NCI-H510A (cell line): Measurements from ENCODE around the gene NR0B2.
"Not testable (repeated sequence)": the region's sequence is repeated elsewhere in the genome, so short reads cannot be mapped to it uniquely, and the experiment has no call there.

Source experiments
- DNase-seq: peaks from one replicate; lab custom pipeline; 2025; lab: John Stamatoyannopoulos, UW

NR0B2 gene, protein sequence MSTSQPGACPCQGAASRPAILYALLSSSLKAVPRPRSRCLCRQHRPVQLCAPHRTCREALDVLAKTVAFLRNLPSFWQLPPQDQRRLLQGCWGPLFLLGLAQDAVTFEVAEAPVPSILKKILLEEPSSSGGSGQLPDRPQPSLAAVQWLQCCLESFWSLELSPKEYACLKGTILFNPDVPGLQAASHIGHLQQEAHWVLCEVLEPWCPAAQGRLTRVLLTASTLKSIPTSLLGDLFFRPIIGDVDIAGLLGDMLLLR

DNA sequence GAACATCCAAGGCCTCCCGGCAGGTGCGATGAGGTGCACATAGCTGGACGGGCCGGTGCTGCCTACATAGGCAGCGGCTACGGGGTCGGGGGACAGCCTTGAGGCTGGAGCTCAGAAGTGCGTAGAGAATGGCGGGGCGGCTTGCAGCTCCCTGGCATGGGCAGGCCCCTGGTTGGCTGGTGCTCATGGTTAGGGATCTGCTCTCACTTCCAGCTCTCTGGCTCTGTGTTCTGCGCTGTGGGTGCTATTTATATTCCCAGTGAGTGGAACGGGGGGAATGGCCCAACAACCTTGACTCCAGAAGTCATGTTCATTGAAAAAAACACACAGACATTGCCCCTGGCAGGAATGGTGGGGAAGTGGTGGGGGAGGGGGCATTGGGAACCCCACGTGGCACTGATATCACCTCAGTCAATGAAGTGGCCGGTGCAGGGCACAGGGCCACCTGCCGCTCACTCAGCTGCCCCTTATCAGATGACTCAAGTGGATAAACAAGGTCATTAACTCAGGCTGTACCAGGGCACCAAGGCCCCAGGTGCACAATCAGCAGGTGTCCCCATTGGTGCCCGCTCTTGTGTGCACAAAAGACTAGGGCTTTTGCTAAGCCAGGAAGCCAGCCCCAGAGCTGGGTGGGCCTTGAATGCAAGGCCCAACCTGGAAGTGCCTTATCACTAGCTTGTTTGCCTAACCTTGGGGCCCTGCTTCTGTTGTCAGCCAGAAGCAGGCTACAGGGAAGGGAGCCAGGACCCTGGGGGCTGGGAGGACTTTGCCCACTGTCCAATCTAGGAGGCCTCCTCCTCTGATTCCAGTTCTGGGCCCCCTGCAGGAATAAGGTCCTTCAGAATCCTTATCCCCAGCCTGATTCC is at the start of gene NR0B2:
Gene NR0B2 (minus strand): TSS at position 222 of the 866 bp plus-strand sequence. CDS start 35 bp downstream, at position 187.
- peak; percentile 98 for DNase-seq

DNA sequence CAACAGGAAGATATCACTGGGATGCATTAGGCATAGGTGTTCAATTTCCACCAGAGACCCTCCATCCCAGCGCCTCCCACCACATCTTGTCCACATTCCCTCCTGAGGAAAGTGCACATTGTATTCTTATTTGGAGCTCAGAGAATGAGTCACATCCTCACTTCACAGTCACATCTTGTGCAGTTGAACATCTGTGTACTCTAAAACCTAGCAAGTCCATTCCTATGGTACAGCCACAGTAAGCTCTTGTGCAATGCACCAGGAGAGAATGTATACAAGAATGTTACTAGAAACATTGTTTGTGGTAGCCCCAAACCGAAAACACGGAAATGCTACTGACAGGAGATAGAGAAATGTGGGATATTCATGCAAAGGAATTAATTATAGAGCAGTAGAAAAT is 48.1 kb upstream of the NR0B2 start:
- DNase-seq, result no peak

DNA sequence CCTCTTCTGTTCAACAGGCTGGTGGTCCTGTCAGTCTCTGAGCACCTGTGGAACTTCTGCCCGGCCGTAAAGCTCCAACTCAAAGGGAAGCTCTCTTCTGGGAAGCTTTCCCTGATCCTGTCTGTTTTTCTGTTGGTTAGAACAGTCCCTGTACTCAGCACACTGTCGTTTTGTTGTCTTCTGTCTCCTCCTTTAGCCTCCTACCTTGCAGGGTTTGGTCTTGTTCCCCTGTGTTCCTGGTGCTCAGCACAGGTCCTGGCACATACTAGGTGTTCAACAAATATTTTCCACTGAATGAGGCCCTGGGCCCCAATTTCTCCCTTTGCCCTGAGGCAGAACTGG is 46.8 kb upstream of the NR0B2 start:
- DNase-seq, result no peak

DNA sequence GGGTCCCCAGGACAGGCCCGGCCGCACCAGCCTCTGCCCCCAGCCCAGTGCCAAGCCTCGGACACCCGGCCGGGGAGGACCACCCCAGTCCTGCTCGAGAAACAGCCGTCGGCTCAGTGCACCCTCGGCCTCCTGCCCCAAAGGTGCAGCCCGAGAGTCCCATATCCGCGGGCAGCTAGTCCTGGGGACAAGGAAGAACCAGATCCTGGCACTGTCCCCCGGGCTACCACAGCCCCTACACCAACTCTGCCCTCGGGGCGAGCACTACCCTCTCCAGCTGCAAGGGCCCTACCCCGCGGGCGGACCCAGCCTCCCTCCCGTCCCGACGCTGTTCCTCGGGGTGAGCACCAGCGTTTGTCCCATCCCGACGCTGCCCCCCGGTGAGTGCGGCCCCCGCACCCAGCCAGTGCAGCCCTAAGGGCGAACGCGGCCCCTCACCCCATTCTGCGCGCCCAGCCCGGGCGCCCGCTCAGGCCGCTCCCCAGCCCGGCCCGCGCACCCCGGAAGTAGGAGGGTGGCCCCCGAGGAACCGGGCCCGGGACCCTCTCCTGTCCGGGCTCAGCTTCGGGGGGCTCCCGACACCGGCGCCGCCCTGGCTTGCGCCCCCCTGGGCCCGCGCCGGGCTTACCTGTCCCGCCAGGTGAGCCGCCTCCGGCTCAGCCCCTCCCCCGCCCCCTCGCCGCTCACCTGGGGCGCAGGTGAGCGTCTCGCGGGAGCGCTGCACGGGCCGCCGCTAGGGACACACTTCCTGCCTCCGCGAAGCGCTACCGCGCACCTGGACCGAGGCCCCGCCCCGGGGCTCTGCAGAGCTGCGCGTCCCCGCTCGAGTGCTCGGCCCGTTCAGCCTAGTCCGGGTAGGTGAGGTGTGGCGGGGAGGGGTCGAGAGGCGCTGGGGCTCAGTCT is 46.2 kb upstream of the NR0B2 start, which contains the start of gene KDF1:
Gene KDF1 (minus strand): TSS at position 747 of the 903 bp plus-strand sequence. CDS start 8,088 bp downstream, outside the sequence.
- peak; percentile 94 for DNase-seq

DNA sequence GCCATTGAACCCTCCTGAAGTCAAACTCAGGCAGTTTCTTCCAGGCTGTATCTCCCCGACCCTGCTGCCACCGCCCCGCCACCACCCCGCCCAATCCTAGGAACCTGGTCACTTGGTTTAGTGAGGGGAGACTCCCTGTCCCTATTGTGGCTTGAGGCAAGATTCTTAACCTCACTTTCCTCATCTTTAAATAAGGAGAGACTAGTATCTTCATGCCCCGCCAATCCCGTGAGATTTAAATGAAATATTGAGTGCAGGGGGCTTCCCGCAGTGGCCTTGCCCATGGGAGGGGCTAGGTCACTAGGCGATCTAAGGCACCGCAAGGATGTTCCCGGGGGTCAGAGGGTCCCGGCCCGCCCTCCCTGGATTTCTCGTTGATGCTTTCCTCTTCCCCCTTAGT is 45.5 kb upstream of the NR0B2 start:
- no peak for DNase-seq

DNA sequence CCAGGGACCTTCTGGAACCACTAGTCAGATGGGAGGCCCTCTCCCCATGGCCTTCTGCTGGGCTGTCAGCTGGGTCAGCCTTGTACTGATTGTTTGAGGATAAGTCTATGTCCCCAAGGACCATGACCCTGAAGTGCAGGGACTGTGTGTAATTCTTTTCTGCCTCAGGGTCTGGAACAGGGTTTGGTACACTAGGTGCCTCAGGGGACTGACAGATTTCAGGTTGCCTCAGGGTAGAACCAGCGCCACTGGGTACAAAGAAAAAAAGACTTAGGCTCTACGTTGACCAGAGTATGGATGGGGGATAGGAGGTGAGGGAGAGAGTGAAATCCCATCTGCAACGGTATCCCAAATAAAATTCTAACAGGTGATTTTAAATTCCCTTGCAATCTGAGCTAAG is 43.5 kb upstream of the NR0B2 start:
- DNase-seq, result no peak

DNA sequence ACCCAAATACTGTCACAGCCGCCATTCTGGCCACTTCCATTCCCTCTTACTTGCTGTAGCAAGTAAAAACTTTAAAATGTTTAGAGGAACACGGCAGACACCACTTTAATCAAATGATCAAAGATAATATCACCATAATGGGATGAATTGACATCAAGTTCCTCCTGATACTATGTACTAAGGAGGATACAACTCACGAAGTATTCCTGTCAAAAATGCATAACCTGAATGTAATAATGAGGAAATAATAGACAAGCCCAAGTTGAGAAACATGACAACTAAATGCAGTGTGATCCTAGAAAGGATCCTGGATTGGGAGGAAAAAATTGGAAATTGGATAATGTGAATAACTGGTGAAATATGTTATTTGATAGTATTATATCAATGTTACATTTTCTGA is 42.5 kb upstream of the NR0B2 start:
- no peak for DNase-seq

DNA sequence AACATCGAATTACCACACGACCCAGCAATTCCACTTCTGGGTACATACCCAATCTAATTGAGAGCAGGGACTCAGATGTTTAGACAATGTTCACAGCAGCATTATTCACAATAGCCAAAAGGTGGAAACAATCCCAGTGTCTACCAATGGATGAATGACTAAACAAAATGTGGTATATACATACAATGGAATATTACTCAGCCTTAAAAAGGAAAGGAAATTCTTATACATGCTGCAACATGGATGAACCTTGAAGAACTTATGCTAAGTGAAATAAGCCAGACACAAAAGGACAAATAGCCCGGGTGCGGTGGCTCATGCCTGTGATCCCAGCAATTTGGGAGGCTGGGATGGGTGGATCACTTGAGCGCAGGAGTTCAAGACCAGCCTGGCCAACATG is 39.6 kb upstream of the NR0B2 start:
- DNase-seq, result no peak

DNA sequence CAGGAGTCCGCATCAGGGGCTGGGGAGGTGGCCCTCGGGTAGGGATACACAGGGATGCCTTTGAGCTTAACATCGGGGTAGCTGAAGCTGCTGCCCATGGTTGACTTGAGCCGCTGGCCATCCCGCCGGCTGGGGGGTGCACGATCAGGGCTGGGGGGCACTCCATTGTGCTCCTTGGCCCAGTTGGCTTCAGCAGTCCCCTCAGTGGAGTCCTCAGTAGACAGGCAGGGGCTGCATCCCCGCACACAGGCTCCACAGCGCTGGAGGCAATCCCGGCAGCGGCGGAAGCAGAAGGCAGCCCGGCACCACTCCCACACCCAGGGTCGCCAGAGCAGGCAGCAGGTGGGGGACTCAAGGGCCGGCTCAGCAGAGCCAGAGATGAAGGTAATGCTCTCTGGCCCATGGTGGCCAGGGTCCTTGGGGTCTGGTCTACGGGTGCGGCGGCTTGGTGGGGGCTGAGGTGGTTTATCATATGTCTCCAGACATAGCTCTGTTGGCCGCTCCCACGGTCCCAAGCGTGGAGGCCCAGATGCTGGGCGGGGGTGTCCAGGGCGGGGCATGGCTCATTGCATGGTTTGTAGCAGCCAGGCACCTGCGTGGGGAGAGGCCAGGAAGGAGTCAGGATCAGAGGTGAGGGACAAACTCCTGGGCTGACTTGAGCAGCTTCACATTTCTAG is 38.2 kb upstream of the NR0B2 start:
- no peak for DNase-seq

DNA sequence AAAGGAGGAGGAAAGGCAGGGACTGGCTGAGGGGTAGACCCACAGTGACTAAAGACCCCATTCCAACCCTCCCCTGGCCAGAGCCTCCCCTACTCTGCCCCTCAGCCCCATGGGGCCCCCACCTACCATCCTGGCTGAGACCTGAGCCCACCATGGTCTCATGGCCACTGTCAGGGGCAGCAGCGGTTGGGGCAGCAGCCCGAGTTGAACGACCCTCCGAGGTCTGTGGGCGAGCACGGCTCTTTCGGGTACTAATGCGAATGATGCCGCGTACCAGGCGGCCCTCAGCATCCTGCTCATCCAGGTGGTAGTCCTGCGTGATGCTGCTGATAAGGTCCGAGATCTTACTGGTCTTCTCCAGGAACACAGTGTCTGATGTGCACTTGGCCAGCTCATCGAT is 37.4 kb upstream of the NR0B2 start:
- no peak for DNase-seq

DNA sequence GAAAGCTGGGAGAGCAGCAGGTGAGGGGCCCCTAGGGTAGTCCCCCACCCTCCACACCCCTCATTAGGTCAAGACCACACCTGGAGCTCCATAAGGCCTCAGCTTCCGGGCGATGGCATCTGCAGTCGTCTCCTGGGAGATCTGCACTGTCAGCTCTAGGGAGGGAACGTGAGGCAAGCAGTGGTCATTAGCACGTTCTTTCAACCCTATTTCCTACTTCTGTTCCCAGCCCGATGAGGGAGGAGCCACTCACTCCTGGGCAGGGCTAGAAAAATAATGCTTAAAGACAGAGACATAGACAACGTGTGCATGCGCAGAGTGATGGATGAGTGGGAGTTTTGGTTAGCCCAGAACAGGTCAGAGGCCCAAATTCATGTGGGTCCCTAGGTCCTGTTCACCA is 36.8 kb upstream of the NR0B2 start:
- no peak for DNase-seq

DNA sequence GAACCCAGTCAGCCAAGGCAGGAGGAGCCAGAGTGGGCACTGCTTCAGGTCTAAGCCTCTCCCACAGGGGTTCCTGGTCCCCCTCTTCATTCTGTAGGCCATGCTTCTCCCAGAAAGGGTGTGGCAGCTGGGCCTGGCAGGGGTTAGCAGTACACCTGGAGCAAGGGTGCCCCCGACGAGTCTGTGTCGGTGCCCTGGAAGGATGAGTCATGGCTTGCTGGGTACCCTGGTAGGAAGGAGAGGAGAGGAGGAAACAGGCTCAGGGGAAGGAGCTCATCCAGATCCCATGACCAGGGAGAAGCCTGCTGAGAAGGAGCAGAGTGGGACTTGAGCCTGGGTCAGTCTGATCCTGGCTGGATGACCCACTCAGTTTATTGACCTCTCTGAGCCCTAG is 36.1 kb upstream of the NR0B2 start:
- DNase-seq, result no peak

DNA sequence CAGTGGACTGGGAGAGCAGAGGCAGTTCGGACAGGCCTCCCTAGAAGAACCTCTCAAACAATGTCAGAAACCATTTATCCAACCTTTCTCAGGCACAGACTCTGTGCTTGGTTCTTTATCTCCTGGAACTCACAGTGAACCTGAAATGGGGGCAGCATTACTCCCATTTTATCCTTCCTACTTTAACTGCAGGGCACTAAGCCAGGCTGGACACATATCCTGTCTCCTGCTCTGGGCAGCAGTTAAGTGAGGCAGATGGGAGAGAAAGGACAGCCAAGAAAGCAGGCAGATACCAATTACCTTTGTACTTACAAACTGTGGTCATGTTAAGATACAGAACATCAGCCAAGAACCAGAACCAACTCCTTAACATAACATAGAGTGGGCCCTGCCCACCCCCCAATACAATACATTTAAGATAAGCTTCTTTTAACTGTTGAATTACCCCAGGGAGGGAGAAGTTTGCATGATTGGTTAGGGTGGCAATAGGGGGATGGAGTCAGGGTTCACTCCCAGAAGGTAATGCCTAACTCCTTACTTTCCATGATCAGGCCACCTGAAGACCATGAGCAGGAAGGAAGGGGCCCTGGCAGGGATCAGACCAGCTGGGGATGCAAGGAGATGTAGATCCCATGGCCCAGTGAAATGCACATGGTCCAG is 35.6 kb upstream of the NR0B2 start:
- no peak for DNase-seq

DNA sequence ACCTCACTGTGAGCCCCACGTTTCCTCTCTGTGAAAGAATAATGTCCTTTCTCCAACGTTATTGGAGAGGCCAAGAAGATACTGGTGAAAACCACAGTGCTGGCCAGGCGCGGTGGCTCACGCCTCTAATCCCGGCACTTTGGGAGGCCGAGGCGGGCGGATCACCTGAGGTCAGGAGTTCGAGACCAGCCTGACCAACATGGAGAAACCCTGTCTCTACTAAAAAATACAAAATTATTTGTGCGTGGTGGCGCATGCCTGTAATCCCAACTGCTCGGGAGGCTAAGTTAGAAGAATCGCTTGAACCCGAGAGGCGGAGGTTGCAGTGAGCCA is 34.9 kb upstream of the NR0B2 start:
- DNase-seq, result not testable (repeated sequence)

DNA sequence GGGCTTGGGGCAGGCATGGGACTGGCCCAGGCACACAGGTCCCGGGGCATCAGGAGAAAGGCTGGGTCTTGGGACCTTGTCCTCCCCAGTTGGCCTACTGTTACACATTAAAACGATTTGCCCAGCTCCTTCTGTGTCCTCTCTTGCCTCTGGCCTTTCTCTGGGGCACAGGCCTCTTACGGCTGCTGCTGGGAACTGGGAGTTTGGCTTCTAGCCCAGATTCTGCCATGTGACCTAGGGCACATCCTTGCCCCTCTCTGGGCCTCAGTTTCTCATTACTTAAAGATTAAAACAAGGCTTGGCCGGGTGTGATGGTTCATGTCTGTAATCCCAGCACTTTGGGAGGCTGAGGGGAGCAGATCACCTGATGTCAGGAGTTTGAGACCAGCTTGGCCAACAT is 32.5 kb upstream of the NR0B2 start:
- no peak for DNase-seq

DNA sequence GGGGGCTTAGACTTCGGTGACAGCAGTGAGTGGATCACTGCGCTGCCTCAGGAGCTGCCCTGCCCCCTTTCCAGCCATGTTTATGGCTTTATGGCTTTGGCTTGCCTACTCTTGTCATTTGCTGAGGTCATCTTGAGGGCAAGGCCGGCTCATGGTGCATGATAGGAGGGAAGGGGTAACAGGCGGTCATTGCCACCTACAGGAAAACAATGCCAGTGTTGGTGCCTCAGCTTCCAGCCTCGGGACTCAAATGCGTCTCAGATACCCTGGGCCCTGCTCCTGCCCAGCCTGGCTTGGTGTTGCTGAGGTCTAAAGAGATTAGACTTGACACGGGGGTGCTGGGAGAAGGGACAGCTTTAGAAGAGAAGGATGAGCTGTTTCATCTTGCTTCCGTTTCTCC is 32.0 kb upstream of the NR0B2 start:
- DNase-seq, result no peak

DNA sequence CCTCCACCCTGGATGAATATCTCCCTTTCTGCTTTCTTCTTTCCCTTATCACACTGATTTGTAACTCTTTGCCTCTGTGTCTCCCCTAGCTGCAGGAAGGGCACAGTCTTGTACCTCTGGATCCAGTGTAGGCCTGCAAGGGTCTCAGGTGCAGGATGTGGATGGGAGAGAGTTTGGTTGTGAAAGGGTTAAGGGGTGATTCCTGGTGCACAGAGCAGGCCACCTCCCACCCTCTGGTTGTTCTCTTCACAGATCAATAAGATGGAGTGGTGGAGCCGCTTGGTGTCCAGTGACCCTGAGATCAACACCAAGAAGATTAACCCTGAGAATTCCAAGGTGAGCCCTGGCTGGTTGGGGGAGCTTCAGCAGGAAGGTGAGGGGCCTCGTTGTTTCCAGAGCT is 31.4 kb upstream of the NR0B2 start:
- DNase-seq, result no peak

DNA sequence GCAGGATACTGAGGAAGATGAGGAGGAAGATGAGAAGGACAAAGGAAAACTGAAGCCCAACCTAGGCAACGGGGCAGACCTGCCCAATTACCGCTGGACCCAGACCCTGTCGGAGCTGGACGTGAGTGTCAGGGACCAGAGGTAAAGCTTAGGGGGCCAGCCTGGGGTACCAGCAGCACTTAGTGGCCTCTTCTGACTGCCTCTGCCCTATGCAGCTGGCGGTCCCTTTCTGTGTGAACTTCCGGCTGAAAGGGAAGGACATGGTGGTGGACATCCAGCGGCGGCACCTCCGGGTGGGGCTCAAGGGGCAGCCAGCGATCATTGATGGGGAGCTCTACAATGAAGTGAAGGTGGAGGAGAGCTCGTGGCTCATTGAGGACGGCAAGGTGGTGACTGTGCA is 28.9 kb upstream of the NR0B2 start:
- DNase-seq, result no peak

DNA sequence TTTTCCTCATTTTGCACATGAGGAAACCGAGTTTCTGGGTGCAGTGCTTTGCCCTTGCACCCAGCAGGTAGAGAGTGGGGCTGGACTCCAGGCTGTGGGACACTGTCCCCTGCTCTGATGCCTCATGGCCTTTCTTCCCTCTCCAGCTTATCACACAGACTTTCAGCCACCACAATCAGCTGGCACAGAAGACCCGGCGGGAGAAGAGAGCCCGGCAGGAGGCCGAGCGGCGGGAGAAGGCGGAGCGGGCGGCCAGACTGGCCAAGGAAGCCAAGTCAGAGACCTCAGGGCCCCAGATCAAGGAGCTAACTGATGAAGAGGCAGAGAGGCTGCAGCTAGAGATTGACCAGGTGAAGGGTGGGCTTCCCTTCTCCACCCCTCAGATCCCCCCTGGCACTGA is 27.5 kb upstream of the NR0B2 start:
- no peak for DNase-seq

DNA sequence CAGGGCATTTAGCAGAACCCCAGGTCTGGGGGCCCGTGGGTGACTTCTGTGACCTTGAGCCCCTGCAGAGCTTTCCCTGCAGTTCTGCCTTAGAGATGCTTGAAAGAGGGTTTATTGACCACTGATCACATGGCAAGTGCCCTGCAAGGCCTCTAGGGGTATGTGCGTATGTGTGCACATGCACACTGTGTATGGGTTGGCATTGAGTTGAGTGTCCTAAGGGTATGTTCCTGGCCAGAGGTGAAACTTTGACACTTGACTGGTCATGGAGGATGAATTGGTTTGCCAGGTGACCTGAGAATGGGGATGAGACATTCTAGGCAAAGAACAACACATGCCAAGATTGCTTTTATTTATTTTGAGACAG is 24.9 kb upstream of the NR0B2 start:
- no peak for DNase-seq

DNA sequence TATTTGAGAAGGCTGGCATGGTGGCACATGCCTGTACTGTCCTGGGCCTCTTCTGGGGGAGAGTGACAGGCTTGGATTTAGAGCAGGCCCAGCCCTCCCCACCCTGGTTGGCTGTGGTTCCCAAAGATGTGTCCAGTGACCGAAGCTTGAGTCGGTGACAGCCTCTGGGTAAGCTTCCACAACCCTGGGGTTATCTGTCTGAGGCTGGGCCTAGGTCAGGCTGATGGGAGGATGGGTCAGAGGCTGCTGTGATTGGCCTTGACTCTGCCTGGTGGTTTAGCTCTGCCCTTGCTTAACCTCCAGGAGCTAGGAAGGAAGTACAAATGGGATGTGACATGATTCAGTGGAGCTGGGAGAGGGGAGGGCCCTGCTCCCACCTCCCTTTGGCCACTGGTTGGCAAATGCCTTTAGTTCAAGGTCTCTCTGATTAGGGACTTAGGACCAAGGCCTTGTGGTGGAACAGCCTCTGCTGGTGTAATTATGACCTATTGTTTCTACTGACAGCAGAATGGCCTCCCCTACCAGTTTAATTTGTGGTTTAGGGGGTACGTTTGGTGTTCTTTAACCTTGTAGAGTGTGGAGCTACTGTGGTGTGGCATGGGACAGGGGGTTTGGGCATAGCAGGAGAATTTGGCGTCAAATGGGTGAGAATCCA is 24.4 kb upstream of the NR0B2 start:
- DNase-seq, result no peak
